Umbilical cord (tissue), 2 donors: ENCODE results near the gene DNM2. TPM values are rescaled to one million over a fixed set of nuclear protein-coding genes. Genes with fewer than 3 reads are reported as not detected.

Experiments
- DNase-seq: peaks from one replicate; pipeline ENCODE4 v3.0.0-alpha.2; 2015; ENCODE audit warnings: low spot score
- total RNA-seq: library from RNA; depleted of rRNA; stranded (reverse); fragments of >200 nt; gene quantifications from one replicate; pipeline ENCODE4 v1.2.3, GENCODE V29; 2014; ENCODE audit warnings: low replicate concordance; ENCODE audit not compliant: insufficient read depth

The DNM2 gene
- total RNA-seq, 1 donor from 2014 or later, result 62.8 TPM

DNA sequence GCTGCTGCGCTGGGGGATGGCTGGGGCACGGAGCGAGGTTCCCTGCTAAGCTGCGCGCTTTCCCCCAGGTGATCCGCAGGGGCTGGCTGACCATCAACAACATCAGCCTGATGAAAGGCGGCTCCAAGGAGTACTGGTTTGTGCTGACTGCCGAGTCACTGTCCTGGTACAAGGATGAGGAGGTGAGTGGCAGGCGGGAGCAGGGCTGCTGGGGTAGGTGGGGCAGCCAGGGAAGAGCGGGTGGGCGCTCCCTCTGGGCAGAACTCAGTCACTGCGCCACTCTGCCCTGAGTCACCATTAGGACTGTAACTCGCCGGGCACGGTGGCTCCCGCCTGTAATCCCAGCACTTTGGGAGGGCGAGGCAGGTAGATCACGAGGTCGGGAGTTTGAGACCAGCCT, 94.3 kb downstream of the DNM2 start:
- no peak for DNase-seq

DNA sequence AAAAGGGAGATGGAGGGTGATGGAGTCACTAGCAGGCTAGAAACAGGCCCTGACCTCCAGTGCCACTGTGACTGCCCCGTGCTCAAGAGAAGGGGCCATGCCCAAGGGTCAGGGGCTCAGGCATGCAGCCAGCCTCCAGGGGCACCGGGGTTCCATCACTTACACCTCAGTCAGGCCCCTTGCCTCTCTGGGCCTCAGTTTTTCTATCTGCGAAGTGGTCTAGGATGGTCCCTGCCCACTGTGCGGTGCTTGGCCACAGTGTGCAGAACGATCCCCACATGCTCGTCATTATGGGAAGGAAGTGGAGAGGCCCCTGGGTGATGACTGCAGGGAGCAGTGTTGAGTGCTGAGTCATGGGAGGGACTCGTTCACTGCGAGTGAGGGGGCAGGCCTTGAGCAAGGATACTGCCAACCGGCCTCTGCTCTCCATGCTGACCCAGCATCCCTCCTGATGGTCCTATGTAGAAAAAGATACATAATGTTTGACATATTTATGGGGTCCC, 95.1 kb downstream of the DNM2 start:
- DNase-seq, result peak; percentile 83

DNA sequence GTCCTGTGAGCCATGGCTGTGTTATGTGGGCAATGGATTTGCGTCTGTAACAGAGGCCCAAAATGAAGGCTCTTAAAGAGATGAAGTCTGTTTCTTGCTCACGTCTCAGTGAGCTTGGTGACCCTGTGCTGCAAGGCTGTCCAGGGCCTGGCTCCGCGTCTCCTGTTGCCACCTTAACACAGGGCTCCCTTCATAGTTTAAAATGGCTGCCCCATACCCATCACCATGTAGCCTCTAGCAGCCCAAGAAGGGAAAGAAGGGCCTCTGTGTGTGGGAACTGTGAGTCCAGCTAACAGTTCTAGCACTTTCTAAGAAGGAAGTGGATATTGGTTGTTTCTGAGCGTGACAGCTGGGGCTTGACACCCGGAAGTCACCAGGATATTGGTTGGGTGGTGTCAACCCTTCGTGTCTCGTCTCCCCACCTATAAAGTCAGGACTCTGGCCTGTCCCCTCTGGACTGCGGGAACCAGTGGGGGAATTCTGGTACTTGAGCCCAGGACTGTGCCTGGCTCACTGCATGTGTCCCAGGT, 97.2 kb downstream of the DNM2 start:
- DNase-seq, result no peak

DNA sequence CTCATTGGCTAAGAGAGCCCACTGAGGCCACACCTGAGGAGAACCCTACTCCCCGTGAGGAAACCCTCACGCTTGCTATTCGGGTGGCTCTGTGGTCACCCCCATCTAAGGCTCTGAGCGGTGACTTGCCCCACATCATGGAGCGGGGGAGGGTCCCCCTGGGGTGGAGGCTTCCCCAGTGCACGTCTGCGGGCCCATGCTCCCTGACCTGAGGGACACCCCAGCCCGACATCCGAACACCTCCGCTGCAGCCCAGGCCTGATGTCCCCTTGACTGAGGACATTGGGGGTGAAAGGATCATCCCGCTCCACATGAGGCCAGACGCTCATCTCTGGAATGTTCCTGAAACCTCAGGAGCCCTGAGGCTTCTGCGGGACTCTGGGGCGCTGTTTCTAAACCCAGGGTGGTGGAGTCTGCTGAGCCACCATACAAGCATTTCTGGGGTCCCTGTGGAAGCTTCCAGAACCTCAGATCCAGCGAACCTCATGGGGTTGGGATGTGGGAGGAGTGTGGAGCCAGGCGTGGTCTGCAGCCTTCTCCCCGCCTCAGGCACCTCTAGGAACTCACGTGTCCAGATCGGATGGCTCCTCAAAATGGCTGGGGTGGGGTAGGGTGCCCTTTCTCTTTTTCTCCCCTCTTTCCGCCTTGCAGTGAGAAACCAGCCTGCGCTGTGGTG, 98.2 kb downstream of the DNM2 start:
- DNase-seq, result peak; percentile 49

- no peak for DNase-seq
Observed at GRCh38 chr19:10816691-10817090, 98.8 kb downstream of the DNM2 start.

DNA sequence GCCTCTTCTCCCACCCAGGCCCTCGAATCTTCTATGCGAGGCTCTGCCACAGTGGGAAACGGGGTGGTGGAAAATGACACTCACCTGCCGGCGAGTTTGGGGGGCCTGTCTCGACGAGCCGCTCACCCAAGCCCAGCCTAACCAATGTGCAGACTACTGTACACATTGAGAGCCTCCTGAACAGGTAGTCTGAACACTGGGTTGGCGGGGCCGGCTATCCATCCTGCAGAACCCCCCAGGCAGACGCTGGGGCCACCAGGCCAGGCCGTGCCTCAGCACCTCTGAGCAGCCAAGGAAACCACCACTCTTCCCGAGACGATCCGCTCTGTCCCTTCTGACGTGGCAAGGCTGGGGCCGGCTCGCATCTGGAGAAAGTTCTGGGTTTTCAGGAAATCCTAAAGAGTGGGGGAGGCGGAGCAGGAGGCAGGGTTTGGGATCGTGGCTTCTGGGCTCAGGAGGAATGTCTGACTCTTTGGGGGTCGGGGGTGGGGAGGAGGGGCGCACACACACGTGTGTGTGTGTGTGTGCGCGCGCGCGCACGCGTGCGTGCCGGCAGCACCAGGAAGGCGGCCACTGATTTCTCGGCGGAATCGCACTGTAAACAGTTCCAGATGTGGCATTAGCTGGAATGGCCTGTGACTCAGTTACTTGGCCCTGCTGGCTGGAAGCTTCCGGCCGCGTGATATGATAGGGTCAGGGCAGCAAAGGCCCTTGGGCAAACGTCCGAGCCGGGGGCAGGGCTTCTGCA, 99.6 kb downstream of the DNM2 start:
- DNase-seq, result peak; percentile 94

DNA sequence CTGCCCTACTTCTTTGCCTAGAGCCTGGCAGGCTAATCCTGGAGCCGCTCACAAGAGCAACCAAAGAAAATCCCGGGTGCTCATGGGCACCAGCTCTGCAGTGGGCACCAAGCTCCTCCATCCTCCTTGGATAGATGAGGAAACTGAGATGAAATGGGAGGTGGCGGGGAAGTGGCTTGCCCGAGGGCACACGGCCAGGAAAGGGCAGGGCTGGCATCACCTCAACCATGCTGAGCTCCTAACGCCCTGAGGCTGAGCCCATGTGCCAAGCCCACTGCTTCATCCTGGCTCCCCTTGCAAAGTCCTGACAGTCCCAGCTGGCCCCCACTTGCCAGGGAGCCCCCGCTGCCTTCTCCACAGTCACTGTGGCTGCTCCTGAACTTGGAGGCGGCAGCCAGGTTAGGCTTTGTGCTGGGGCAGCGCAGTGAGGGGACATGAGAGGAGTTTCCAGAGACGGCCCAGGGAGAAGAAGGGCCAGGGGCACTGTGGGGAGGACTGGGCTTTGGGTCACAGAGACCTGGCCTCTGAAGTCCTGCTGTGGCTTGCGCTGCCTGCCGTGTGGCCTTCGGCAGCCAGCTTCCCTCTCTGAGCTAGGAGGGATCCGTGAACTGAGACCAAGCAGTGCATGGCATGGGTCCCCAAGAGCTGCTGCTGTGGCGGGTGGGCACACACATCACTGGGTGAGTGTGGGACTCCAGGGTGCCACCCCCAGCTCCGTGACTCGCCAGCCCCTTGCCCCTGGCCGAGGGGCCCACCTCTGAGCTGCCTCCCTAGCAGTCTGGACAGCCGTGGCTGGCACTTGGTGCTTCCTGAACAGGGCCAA, 100.6 kb downstream of the DNM2 start:
- DNase-seq, result no peak

GRCh38 chr19:10819124-10820060, 101.5 kb downstream of the DNM2 start:
- DNase-seq, result no peak

DNA sequence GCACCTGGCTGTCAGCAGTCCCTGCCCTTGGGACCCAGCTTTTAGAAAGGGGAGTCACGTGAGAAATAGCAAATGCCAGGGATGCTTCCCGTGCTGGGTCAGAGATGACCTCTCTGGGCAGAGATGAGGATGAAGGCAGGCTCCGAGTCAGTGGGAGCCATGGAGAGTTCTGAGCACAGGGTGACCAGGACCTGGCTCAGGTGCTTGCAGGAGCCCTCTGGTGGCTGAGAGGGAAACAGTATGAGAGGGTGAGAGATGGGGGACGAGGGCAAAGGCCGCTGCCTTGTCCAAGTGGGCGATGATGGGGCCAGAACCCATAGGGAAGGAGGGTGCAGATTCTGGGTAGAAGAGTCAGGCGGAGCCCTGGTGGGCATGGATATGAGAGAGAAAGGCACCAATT, 102.3 kb downstream of the DNM2 start:
- DNase-seq, result no peak

GRCh38 chr19:10823690-10824089, 105.8 kb downstream of the DNM2 start:
- no peak for DNase-seq

DNA sequence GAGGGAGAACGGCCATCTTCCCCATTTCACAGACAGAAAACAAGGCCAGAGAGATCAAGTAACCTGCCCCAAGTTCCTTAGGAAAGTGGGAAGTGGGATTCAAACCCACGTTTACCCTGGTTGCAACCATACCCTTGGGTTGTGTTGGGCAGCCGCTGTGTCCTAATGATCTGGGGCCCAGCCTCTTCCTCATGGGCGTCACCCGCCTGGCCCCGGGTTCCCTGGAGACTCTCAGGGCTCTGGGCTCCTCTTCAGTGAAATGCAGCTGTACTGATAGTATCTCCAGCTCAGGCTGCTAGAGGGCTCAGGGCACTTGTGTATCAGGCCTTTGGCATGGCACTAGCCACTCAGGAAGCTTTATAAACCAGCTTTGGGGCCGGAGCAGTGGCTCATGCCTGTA, 108.4 kb downstream of the DNM2 start:
- DNase-seq, result no peak

DNA sequence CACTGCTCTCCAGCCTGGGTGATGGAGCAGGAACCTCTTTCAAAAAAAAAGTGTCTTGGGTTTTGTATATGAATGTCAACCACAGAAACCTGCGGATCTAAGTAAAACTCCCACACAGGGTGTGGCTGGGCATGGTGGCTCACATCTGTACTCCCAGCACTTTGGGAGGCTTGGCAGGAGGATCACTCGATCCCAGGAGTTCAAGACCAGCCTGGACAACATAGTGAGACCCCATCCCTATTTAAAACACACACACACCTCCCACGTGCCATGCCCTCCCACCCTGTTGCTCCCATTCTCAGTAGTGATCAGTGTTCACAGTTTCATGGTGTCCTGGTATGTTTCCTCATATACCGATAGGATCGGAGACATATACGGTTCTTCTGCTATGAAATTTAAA, 109.0 kb downstream of the DNM2 start:
- DNase-seq, result no peak

GRCh38 chr19:10828981-10829821, 111.3 kb downstream of the DNM2 start:
- DNase-seq, result no peak

DNA sequence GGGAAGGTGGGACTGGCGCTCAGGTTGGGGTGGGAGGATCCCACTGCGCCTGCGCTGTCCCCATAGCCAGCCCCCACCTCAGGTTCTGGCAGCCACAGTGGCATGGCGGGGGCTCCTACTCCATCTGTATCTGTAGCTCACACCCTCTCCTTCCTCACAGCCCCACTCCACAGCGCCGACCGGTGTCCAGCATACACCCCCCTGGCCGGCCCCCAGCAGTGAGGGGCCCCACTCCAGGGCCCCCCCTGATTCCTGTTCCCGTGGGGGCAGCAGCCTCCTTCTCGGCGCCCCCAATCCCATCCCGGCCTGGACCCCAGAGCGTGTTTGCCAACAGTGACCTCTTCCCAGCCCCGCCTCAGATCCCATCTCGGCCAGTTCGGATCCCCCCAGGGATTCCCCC, 112.1 kb downstream of the DNM2 start:
- no peak for DNase-seq

- DNase-seq, result no peak
Observed at GRCh38 chr19:10830370-10830769, 112.5 kb downstream of the DNM2 start.

DNA sequence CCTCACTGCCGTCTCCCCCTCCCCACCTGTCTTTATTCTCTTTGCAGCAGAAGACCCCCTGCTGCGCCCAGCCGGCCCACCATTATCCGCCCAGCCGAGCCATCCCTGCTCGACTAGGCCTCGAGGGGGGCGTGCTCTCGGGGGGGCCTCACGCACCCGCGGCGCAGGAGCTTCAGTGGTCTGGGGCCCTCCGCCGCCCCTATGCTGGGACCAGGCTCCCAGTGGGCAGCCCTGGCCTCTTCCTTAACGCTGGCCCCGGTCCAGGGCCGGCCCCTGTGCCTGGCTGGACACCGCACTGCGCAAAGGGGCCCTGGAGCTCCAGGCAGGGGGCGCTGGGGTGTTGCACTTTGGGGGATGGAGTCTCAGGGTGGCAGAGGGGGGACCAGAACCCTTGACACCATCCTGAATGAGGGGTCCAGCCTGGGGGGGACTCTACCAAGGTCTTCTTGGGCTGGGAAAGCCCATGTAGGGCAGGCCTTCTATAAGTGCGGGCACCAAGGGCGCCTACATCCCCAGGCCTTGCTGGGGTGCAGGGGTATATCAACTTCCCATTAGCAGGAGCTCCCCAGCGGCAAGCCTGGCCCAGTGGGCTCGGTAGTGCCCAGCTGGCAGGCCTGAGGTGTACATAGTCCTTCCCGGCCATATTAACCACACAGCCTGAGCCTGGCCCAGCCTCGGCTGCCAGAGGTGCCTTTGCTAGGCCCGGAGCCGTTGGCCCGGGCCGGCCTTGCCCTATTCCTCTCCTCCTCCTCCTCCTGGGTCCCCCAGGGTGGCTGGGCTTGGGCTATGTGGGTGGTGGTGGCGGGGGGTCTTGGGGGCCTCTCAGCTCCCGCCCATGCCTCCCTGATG, 113.3 kb downstream of the DNM2 start:
- no peak for DNase-seq

- DNase-seq, result no peak
Observed at GRCh38 chr19:10831987-10832938, 114.4 kb downstream of the DNM2 start.

DNA sequence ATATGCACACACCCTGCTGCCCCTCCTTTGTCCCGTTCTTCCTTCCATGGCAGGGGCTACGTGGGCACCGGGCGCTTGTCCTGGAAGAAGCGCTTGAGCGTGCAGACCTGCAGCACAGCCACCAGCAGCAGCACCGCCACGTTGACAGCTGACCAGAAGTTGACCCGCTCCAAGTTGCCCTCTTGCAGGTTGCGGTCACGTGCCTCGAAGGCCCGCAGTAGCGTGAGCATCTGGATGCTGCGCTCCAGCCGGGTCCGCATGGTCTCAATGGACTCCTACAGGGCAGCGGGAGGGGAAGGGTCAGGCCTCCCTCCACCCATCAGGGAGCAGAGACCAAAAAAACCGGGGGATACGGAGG, 115.0 kb downstream of the DNM2 start:
- no peak for DNase-seq
